GM10266 (cell line): ENCODE data around the gene CACNA2D2.

Experiments used
- DNase-seq: peaks from one replicate; pipeline ENCODE4 v3.0.0; 2012; ENCODE audit errors: extremely low spot score
- CTCF ChIP-seq: IDR thresholded peaks from 2 replicates; pipeline ENCODE4 v1.5.1; 2012; ENCODE audit warnings: mild to moderate bottlenecking, low read depth; ENCODE audit not compliant: control insufficient read depth, insufficient read depth; ENCODE audit errors: missing control alignments

Gene CACNA2D2

DNA sequence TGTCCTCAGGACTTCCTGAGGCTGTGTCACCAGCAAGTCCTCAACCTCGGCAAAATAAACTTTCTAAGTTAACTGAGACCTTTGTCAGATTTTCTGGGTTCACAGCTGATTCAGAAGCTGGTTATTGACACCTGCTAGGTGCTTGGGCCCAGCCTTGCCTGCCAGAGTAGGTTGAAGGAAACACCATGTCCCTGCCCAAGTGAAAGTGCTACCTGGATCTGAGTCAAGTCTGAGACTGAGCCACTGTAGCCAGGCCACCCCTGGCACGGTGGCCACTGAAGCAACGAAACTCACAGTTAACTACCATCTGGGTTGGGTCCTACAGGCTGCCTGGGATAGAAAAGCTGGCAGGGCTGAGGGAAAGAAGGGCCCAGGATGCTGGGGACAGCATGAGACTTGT, 189.1 kb downstream of the CACNA2D2 start:
- no peak for DNase-seq
- TF ChIP-seq CTCF, result no peak
